HG02759 (cell line): ENCODE results near the gene DOCK1.
"Not testable (repeated sequence)": the region's sequence is repeated elsewhere in the genome, so short reads cannot be mapped to it uniquely, and the experiment has no call there.

Experiments used
- ATAC-seq: cut with Tn5 transposase; IDR thresholded peaks from one replicate; pipeline ENCODE4 v1.9.1; 2021; ENCODE audit warnings: mild to moderate bottlenecking, moderate library complexity; ENCODE audit not compliant: unreplicated experiment

Gene DOCK1

DNA sequence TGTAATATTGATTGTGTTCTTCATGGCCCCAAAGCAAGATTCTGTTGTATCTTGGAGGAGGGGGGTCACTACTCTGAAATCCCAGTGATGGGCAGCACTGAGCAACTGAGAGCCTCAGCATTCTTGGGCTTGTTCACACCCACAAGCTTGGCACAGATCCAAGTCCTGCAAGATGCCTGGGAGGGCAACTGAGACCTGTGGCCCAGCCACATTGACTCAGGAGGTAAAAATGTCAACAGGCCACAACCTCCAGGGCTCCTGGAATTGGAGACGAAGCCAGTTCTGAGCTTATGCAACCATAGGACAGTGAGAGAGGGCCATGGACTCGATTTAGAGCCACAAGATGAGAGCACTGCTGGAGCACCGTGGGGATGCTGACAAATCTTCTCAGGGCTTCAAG, 3.1 kb upstream of the DOCK1 start:
- no peak for ATAC-seq

DNA sequence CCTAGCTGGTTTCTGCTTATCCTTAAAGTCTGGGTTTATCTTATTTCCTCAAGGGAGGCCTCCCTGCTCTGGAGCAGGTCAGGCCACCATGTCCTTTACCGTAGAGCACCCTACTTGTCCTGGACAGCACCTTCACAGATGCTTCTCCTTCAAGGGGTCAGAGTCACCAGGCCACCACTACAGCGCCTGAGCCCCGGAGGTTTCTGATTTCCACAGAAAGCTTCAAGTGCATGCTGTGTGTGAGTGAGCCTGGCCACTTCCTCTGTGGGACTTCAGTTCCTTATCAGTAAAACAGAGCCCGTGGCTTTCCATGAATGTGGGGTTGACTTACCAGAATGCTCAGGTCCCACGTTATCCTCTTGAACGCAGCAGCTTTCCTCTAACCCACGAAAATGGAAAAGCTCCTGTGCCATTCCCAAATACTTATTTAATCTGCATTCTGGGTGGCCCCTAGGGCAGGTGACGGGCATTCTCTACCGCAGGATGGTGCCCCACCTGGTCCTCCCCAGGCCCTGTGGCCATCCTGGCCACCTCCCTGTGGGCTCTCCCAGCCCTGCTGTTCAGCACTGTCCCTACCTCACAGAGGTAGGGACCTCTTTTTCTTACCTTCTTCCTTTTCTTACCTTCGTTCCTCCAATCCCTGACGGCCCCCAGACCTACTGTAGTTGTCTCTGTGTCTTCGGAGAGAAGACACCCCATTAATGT, 1.4 kb upstream of the DOCK1 start:
- ATAC-seq, result no peak

DNA sequence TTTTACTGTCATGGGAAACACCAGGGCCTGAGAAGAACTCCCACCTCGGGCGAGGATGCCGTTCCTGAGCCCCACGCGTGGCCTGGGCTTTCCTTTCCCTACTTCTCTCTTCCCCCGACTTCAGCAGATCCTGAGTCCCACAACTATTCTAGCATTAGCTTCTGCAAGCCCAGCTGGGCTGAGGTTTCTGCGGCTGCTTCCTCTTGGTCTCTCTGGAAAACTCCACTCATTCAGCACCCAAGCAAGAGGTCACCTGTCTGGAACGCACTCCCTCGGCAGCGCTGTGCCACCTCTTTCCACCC, 761 bp upstream of the DOCK1 start:
- ATAC-seq, result no peak

DNA sequence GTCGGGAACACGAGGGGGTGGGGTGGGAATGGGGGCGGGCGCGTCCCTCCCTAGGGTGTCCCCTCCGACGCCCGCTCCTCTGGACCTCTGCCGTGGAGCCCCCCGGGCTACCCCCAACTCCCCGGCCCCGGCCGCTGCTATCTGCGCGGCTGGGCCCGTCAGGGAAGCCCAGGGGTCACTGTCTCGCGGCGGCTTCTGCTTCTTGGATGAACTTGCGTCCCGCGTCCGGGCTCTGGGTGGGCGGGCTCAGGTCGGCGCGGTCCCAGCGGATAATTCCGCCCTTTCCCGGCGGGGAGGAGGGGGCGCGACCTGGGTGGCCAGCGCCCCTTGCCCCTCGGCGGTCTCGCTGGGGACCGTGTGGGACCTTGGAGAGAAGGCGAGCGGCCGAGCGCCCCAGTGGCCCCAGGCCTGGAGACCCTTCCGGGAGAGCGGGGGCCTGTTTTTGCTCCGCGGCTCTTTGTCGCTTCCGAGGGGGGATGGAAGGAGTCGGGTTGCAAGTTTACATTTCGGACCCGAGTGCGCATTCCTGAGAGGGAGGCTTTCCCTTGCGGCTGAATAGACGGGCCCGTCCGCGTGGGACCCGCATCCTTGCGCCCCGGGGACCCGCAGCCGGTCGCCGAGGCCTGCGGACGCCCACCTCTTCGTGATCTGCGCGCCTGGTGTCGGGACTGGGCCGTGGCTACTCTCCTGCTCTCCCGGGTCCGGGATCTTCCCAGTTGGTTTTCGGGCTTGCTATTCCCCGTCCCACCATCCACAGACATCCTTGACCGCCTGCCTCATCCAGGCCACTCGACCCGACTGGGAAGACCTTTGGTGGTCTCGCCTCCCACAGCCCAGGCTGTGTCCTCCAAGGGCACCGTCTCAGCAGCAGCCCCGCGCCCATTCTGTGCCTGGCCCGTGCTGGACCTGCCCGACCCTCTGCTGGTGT, 812 bp downstream of the DOCK1 start:
- no peak for ATAC-seq

DNA sequence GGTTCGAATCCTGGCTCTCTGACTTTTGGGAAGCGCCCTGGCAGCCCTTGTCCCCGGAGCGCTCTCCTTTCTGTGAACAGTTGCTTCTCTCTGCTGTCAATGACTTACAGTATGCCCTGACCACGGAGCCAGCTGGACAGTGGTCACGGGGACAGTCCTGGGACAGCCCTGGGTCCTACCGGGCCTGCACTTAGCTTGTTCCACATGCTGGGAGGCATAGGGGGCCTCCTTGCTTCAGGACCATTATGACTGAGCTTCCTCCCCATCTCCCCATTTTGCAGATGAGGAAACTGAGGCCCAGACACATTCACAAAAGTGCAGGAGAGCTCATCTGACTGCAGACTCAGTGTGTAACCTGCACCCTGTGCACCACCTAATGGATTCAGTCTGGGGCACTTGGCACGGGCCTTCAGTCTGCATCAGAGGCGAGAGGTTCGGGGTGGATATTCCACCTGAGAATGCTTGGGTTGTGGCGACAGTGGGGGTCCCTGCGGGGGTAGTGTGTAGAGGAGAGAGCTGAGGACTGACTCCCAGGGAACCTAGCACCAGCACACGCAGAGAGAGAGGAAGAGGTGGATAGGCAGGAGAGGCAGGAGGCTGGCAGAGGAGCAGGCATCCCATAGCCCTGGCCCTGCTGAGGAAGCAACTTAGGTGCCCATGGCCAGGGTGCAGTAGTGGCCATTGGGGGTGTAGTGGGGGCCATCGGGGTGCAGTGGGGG, 1.6 kb downstream of the DOCK1 start:
- ATAC-seq, result no peak

DNA sequence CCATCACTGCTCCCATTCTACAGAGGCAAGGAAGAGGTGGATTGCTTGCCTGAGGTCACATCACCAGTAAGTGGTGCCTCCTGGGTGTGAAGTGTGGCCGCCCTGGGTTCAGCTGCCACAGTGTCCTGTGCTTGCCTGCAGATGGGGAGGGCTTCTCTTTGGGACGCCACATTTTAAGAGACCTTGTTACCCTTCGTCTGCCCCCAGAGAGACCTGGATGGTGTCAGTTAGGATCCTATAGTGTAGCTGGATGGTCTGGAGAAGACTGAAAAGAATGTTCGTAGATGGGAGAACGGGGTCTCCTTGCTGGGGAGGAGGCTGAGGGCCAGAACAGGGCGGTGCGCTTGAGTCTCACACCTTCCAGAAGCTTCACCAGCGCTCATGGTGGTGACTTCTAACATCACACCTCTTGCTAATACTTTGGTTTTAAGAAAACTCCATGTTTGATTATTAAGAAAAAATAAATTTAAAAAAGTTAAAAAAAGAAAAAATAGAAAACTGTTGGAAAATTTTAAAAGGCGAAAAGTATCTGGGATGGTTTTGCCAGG, 2.3 kb downstream of the DOCK1 start:
- no peak for ATAC-seq

DNA sequence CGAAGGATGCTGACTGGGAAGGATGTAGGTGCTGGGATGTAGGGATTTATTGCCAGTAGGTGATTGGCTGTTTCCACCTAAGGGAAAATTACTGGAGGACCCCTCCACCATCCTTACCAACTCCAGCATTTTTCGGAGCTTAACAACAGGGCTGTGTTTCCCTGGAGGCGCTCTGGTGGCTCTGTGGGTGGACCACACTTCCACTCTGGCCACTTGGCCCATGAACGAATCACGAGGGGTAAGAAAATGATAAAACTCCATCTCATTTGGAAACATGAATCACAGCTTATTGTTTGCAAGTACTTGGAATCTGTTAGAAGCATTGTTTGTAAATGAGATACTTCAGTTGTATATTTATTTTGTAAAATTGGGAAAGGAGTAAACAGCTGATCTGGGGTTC, 3.0 kb downstream of the DOCK1 start:
- ATAC-seq, result no peak

DNA sequence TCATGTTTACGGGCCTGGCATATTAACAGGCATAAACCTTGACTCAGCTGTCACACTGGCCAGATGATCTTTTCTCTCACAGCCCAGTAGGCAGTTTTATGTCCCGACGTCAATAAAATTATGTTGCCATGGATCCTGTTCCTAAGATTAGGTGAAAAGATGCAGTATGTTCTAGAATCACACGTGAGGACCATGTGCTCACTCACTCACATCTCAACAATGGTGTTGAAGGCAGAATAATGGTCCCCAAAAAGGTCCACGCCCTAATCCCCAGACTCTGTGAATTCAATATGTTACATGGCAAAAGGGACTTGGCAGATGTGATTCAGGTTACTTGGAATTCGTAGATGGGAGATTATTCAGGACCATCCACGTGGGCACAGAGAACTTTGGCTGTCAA, 3.5 kb downstream of the DOCK1 start:
- ATAC-seq, result no peak

DNA sequence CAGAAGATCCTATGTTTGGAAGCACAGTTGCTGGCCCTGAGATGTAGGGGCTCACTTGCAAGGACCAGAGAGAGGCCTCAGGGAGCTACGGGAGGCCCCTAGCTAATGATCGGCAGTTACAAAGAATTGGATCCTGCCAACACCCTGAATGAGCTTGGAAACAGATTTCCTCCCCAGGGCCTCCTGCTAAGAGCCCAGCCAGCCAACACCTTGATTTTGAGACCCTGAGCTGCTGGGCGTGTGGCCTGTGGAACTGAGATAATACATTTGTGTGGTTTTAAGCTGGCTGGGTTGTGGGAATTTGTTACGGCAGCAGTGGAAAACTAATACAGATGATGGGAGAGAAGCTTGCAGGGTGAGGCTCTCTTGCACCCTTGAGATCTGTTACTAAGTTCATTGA, 3.9 kb downstream of the DOCK1 start:
- no peak for ATAC-seq

DNA sequence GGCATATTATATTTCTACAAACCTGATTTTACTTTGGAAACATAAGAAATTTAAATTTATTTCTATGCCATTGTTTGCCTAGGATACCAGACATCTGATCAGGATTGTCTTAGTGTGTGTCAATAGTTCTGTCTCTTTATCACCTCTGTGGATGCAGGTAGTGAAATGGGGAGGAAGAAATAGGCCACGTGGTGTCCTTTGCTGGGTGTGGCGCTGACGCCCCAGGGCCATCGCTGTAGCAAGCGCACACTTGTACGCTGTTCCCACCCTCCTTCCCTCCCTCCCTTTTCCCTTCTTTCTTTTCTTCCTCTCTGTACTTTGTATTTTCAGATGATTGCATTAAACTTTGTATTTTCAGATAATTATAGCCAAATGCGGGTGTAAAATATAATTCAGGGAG, 5.0 kb downstream of the DOCK1 start:
- ATAC-seq, result no peak

DNA sequence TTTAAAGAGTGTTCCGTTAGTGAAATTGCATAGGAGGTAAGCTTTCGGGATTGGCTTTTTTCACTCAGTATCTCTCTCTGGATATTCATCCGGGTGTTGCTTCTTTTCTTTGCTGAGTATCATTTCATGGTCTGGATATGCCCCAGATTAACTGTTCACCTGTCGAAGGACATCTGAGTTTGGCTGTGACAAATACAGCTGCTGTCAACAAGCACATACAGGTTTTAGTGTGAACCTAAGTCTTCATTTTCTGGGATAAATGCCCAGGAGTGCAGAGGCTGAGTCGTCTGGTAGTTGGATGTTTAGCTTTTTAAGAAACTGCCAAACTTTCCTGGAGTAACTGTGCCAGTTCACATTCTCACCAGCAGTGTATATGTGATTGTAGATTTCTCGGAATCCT, 5.6 kb downstream of the DOCK1 start:
- no peak for ATAC-seq

DNA sequence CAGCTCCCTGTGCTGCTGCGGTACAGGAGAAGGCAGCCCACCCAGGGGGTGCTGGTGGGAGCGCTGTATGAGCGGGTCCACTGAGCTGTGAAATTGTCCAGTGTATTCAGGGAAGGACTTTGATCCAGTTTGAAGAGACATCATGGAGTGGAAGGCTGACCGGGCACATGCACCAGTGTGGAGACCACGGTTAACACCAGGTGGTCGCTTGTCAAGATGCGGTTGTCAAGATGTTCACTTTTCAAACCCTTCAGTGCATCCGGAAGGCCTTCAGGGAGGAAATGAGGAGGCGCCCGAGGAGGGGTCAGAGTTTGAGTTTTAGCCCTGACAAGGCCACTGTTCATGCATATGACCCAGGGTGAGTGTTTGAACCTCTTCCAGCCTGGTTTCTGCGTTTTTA, 6.1 kb downstream of the DOCK1 start:
- no peak for ATAC-seq

DNA sequence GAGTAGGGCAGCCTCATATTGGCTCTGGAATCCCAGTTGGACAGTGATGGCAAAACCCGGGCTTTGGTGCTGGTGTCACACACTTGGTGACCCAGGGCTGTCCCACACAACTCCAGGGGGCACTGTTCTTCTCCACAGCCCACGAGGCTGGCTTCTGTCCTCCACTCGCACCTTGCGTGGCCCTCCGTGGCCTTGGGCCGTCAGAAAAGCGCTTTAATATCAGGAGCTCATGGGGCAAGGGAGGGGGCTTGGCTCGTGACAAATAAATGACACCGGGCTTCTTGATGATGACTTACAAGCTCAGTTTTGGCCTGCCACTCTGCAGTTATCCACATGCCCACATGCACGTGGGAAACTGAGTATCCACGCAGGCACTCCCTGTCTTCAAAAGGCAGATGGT, 8.1 kb downstream of the DOCK1 start:
- ATAC-seq, result no peak

DNA sequence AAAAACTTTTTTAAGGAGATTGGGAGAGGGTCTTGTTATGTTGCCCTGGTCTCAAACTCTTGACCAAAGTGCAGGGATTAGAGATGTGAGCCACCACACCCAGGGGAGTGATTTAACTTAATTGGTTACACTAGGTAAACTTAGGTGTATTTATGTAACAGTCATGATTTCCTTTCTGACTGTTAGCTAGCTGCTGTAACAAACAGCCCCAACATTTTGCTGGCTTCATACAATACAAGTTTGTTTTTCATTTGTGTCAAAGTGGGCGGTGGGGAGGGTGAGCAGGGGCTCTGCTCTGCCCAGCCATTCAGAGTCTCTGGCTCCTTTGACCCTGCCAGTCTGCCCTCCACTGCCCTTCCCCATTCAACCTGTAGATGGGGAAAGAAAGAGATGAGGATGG, 9.3 kb downstream of the DOCK1 start:
- no peak for ATAC-seq

DNA sequence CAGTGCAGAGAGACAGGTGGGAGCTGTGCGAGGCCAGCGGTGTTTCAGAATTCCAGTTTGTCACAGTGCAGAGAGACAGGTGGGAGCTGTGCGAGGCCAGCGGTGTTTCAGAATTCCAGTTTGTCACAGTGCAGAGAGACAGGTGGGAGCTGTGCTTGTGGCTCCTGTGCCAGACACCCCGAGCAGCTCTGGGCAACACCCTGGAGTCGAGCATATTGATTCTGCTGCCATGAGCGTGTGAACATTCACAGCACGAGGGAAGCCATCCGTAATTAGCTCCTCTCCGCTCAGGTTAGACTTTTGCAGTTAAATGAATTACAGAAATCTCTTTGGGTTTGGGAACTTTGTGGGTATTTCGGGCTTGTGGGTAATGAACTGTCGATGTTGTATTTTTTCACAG, 11.7 kb downstream of the DOCK1 start:
- ATAC-seq, result not testable (repeated sequence)

DNA sequence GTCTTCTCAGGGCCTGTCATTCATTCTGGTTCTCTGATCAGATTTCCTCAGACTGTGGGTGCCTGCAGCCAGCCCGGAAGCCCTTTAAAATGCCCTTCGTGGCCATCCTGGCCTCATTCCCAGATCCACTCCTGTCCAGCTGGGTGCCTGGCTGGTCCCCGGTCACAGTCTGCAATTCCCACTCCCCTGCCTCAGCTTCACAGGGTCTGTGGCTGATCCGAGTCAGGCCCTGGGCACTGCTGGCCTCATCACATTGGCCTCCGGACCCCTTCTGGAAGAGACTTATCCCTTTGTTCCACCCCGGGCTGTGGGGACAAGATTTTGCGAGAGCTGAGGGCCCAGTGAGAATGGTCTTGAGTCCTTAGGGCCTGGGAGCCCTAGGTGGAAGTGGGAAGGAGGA, 12.1 kb downstream of the DOCK1 start:
- no peak for ATAC-seq

DNA sequence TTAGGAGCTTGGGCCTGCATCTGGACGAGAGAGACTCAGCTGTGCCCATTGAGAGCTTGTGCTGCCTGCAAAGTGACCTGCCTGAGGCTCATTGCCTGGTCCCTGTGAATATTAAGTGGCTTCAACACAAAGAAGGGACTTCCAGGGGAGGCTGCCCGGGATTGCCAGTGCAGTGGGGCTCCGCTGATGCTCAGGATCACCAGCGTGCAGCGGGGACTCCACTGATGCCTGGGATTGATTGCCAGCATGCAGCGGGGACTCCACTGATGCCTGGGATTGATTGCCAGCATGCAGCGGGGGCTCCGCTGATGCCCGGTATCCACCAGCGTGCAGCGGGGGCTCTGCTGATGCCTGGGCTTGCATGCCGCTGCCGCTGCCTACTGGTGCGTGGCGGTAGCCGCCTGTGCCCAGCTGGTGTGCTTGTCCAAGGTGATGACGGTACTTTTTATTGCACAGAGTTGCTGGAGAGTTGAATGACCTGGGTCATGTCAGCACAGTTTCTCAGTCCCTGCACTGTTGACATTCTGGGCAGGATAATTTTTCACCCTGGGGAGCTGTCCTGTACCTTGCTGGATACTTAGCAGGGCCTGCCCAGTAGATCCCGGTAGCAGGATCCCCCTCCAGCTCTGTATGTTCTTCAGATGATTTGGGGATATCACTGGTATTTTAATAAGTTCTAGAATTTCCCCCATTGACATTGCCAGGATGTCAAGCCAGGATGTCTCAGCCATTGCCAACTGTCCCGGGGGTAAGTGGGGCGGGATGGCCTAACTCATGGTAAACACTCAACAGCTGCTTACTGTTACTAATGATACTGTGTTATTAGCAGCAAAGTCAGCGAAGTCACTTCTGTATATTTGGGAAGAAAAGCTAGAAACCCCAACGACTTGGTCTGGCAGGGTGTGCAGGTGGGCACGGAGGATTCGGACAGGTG, 13.0 kb downstream of the DOCK1 start:
- ATAC-seq, result no peak

DNA sequence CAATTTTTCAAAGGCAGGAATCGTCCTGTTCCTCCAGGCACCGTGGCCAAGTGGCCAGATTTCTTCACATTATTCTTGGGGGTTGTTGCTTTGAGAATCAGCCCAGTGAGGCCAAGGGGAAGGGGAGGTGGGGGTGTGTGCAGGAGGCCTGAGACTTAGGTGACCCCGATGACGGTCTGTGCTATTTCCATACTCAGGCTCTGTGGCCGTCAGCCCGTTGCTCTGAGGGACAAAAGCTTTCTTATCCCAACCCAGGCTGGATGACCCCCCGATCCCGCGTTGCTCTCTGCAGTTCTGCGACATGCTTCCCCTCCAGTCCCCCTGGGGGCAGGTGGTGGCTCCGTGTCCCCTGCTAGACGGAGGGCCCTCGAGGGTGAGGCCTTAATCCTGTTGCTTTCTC, 14.2 kb downstream of the DOCK1 start:
- ATAC-seq, result no peak

DNA sequence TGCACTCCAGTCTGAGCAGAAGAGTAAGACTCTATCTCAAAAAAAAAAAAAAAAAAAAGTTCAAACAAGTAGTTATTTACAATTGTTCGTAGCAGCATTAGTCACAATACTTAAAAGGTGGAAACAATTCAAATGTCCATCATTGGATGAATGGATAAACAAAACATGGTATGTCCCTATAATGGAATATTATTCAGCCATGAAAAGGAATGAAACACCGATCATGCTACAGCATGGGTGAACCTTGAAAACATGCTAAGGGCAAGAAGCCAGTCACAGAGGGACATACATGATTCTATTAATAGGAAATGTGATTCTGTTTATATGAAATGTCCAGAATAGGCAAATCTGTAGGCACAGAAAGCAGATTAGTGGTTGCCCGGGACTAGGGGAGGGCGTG, 15.9 kb downstream of the DOCK1 start:
- no peak for ATAC-seq

DNA sequence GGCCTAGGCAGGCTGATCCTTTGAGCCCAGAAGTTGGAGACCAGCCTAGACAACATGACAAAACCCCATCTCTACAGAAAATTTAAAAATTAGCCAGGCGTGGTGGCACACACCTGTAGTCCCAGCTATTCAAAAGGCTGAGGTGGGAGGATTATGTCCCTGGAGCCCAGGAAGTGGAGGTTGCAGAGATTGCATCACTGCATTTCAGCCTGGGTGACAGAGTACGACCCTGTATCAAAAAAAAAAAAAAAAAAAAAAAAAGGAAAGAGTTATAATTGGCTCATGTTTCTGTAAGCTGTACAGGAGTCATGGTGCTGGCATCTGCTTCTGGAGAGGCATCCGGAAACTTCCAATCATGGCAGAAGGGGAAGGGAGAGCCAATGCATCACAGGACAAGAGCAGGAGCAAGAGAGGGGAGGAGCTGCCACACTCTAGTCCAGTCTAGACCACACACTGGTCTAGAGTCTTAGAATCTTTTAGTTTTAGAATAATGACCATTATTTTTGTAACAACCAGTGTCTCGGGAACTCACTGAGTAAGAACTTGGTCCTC, 16.8 kb downstream of the DOCK1 start:
- no peak for ATAC-seq
